Spleen (tissue), 7 donors: Measurements from ENCODE around the gene C16orf82.

Source experiments
- CTCF ChIP-seq, 11 experiments: fragments of 200-600 bp in 7 of 11; fragments of 450-650 bp in 4 of 11; sonication (generic) in 4 of 11; IDR thresholded peaks in 8 of 11; conservative IDR thresholded peaks in 3 of 11; 1 replicate in 7 of 11; 2 replicates in 4 of 11; pipeline versions ENCODE4 v1.4.0 to v1.8.0; 2016 to 2021; ENCODE audit warnings: antibody characterized with exemption in 11 of 11, inconsistent platforms in 4 of 11, mild to moderate bottlenecking in 1 of 11
- POLR2A ChIP-seq, 3 donors: fragments of 450-650 bp; IDR thresholded peaks; one replicate each; pipeline ENCODE4 v1.5.1; 2017; ENCODE audit warnings: antibody characterized with exemption in 3 of 3, mild to moderate bottlenecking in 1 of 3
- donor health status: DM: no; HTN: no; CAD: no; lungs with moderate emphysema.
- donor health status: DM: no; HTN: no; CAD: no.
- donor health status: DM: no; HTN: no; CAD: no.

- no peak for TF ChIP-seq POLR2A (IDR thresholded peaks at IDR 0.05)
- TF ChIP-seq CTCF (IDR thresholded peaks at IDR 0.05 in 8 of 11, conservative IDR thresholded peaks at IDR 0.05 in 3 of 11), result no peak
Measured at GRCh38 chr16:27118526-27118925, 51.8 kb downstream of the C16orf82 start.
